Measurements from ENCODE around the gene ATF7.

ATF7 gene

GRCh38 chr12:53631721-53632120, 5.5 kb upstream of the ATF7 start:
- DNase-seq (ENCODE audit: low read depth), result no peak
- no peak for TF ChIP-seq CTCF (IDR thresholded peaks at IDR 0.05; ENCODE audit: insufficient read depth, low read depth, low read length, missing control alignments)
- no peak overlapping the region for H3K4me3 ChIP-seq (ENCODE audit: low read length)

- TF ChIP-seq CTCF (IDR thresholded peaks at IDR 0.05; ENCODE audit: insufficient read depth, low read depth, low read length, missing control alignments), result no peak
- DNase-seq (ENCODE audit: low read depth), result no peak
Measured at GRCh38 chr12:53627919-53628318, 1.7 kb upstream of the ATF7 start.

GRCh38 chr12:53626702-53627169, 554 bp upstream of the ATF7 start:
- no peak for TF ChIP-seq CTCF (IDR thresholded peaks at IDR 0.05; ENCODE audit: insufficient read depth, low read depth, low read length, missing control alignments)
- DNase-seq (ENCODE audit: low read depth), result no peak

More at GRCh38 chr12:53627919-53628318, 1.7 kb upstream of the ATF7 start:
- H3K4me3 ChIP-seq (ENCODE audit: low read length), result no peak overlapping the region

GRCh38 chr12:53625373-53625945, 723 bp downstream of the ATF7 start:
- peak overlapping the region; percentile 90 for H3K4me3 ChIP-seq (ENCODE audit: low read length)
- DNase-seq (ENCODE audit: low read depth), result peak; percentile 7
- no peak for TF ChIP-seq CTCF (IDR thresholded peaks at IDR 0.05; ENCODE audit: insufficient read depth, low read depth, low read length, missing control alignments)

More at GRCh38 chr12:53626702-53627169, 554 bp upstream of the ATF7 start:
- peak overlapping the region; percentile 90 for H3K4me3 ChIP-seq (ENCODE audit: low read length)

- no peak for DNase-seq (ENCODE audit: low read depth)
- peak overlapping the region; percentile 90 for H3K4me3 ChIP-seq (ENCODE audit: low read length)
- TF ChIP-seq CTCF (IDR thresholded peaks at IDR 0.05; ENCODE audit: insufficient read depth, low read depth, low read length, missing control alignments), result no peak
Measured at GRCh38 chr12:53624956-53625355, 1.2 kb downstream of the ATF7 start.

GRCh38 chr12:53624458-53624857, 1.7 kb downstream of the ATF7 start:
- no peak for TF ChIP-seq CTCF (IDR thresholded peaks at IDR 0.05; ENCODE audit: insufficient read depth, low read depth, low read length, missing control alignments)
- peak overlapping the region; percentile 90 for H3K4me3 ChIP-seq (ENCODE audit: low read length)
- DNase-seq (ENCODE audit: low read depth), result peak; percentile 45
